ENCODE data around the gene MYBPH. TPM values are rescaled to one million over a fixed set of nuclear protein-coding genes. Genes with fewer than 3 reads are reported as not detected.

MYBPH gene
- total RNA-seq, 1 donor from 2014 or later, result not detected

DNA sequence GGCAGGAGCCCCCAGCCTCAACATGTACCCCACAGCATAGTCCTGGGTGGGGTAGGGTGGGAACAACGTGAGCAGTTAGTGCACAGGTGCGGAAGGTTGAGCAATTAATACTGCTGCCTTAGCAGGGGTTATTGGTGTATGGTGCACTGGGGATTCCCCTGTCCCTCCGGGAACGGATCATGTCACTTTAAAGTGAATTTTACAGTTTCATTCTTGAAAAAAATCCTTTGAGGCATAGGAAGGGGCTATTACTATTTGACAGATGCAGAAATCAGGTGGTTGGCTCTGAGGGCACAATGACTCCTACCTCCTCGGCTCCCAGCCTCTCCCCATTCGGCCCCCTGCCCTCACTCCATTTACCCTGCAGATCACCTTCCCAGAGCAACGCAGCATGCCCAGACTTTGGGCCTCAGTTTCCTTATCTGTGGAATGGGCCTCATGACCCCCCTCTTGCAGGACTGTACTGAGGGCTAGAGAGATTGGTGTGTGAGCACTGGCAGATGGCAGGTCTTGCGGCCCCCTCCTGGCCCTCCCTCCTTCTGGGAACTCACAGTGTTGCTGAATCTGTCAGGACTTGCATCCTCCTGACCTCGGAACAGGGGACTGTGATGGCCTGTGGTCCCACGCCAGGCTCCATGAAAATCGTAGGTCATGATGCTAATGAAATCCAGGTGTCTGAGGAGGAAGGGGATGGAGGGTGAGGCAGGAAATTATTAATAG lies 5.1 kb upstream of the MYBPH start:
- intact Hi-C loops (cut with micrococcal nuclease), result no loop called here

DNA sequence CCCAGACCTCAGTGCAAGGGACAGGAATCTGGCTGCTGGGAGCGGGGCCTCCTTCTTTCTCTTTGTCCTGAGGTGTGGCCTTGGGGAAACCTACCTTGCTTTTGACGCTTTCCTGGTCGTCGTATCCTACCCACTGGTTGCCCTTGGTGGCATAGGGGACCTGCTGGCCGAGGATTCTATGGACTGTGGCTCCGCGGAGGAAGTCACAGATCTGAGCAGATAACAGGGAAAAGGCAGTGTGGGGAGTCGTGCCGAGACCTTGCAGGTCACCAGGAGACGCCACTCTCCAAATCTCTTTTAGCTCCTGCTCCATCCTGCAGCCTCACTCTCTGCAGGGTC lies 4.0 kb upstream of the MYBPH start:
- intact Hi-C loops (cut with micrococcal nuclease), result no loop called here

DNA sequence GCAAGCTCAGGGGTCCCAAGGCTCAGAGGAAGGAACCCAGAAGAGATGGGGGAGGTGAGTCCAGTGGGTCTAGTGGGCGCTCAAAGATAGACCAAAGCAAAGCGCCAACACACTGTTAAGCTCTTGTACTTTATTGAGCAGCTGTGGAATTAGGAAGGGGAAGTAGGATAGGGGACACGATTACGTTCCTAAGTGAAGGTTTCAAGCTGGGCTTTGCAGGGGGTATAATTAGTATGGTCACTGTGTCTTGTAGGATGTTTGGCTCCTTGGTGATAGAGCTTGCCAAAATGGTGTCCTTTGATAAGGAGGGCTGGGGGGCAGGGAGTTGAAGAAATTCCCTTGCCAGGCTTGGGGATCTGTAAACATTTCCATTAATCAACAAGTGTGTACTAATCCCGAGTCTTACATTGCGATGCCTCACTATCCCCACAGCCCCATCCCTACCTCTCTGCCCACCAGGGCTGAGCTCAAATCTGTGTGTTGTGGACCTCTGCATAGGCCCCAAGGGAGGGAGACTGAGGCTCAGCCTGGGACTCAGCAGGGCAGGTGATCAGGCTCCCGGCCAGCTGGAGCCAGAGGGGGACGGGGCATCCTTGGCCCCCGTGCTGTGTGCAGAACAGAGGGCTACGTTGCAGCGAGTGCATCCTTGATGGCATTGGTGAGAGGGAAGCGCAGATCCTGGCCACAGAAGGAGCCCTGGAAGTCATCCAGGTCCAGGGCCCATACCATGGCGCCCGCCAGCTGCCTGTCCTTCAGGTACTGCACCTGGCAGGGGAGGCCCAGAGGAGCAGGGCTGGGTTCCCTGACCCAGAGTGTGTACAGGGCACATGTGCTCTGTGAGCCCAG lies 3.4 kb upstream of the MYBPH start:
- intact Hi-C loops (cut with micrococcal nuclease), result no loop called here

DNA sequence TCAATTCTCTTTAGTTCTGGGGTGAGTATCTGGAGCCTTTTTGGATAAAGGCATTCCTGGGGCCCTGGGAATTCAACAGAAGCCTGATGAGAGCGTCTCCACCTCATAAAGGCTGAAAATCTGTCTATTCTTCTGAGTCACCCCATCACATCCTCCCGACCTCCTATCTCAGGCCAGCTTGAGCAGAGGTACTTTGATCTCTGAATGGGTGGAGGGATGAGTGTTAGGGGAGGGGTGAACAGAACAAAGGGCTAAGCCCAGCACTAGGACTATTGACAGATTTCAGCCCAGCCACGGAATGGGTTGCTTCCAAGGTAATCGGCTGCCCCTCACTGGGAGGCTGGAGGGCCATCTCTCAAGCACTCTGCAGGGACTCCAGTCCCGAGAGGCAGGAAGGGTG lies 2.5 kb upstream of the MYBPH start:
- intact Hi-C loops (cut with micrococcal nuclease), result no loop called here

DNA sequence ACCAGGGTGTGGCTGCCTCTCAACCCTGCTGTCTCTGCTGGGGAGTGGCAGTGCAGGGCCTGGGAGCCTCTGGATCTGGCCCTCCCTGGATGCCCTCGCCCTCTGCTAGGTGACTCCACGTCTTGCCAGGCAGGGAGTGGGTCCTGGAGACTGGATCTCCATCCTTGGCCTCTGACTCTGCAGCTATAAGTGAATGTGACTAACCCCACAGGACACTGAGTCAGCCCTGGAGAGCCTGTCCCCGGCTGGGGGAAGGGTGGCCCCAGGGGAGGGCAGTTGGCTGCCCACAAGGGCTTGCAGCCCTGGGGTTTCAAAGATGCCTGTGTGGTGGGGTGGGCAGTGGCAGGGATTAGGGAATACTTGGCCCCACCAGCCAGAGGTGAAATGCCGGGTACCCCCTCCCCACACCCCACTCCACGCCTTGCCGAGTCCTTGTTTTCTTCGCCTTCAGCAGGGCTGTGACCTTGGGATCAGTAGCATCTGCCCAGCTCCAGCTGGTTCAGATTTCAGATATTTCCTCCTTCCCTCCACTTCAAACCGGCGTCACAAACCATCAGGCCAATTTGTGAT lies 1.9 kb upstream of the MYBPH start:
- intact Hi-C loops (cut with micrococcal nuclease), result no loop called here

DNA sequence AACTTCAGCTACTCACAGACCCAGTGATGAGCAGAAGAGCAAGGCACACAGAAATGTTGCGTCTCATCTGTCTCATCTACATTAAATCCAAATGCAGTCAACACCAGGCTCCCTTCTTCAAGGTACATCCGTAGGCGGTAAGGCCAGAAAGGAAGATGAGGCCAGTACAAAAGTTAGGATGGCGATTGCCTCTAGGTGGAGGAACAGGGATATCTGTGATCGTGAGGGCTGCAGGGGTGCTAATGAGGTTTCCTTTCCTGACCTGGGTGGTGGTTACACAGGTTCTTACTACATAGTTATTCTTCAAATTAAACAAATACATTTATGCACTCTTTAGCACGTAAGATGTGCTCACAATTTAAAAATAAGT lies 1.4 kb upstream of the MYBPH start:
- intact Hi-C loops (cut with micrococcal nuclease), result no loop called here

DNA sequence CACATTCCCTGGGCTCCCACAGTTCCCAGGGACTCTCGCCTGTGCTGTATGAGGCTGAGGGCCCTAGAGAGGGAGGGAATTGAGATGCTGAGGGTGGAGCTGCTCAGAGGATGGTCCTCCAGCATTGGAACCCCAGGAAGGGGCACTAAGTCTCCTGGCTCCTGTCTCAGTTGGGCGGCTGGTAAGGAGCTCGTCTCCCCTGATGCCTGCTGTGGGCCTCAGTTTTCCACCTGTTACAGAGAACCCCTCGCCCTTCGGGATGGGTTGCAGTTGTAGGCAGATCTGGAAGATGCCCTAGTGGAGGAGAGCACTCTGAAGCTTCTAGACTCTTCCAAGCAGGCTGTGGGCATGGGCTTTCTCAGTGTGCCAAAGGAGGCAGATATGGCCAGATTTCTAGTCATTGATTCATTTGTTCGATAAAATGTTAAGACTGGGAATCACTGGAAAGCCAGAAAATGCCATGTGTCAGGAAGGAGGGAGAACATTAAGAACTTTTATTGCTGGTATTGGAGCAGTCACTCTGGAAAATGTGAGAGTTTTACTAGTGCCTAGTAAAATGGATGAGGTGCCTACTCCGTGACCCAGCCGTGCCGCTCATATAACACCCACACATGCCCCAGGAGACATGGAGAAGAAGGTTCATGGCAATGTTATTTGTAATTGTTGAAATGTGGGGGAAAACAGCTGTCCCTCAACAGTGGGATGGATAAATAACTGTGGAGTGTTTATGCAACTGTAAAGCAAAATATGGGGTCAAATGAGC lies 828 bp upstream of the MYBPH start:
- intact Hi-C loops (cut with micrococcal nuclease), result no loop called here

DNA sequence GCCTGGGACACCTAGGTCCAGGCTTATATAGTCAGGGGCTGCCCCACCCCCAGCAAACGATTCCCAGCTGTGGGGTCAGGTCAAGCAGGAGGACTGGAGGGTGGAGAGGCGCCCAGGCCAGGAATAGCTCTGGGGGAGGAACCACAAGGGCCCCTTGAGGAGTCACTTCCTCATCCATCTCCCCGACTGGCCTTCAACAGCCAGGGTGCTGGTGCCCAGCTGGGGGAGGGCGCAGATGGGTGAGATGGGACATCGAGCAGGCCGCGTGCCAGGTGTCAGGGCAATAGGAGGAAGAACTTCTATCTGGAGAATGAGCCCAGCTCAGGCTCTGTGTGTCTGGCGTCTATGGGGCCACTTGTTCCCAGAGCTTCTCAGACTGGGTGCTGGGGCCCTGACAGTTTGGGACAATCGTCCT lies 208 bp upstream of the MYBPH start:
- intact Hi-C loops (cut with micrococcal nuclease), result no loop called here

DNA sequence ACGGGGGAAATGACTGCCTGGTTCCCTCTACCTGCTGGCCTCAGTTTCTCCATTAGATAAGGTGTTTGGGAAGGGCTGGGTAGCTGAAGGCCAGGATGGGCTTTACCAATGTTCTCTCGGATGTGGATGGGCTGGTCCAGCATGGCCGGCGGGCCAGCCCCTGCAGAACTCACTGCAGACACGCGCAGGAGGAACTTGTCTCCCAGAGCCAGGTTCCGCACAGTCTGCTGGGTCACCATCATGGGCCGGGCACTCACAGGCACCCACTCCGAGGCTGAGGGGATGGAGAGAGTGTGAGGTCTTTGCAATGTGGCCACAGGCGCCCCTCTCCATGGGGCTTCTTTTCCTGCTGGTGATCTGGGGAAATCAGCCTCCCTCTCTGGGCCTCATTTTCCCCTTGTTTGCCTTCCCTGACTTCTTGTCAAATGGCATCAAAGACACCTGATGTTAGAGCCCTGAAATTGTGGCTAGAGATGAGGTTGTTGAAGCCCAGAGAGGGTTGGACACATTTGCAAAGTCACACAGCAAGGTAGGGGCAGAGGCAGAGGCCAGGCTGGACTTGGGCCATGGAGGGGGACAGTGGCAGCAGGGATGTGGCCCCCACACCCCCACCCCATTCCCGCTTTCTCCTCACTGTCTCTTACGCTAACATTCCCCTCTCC lies 1.2 kb downstream of the MYBPH start:
- intact Hi-C loops (cut with micrococcal nuclease), result no loop called here

DNA sequence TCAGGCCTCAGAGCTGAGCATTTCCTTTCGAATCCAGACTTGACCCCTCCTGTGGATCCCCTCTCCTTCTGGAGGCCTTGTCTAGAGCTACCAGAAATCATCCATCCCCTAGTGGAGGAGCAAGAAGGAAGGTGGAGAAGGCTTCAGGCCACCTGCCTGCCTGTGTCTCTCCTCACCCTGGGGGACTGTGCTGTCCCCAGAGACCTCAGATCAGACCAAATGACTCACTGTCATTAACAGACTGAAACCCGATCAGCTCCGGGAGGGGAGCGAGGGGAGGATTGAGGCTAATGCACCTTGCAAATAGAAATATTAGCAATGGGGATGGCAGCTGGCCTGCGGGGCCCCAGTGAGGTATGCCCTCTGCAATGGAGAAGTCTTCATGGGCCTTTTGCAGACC lies 2.1 kb downstream of the MYBPH start:
- intact Hi-C loops (cut with micrococcal nuclease), result no loop called here

DNA sequence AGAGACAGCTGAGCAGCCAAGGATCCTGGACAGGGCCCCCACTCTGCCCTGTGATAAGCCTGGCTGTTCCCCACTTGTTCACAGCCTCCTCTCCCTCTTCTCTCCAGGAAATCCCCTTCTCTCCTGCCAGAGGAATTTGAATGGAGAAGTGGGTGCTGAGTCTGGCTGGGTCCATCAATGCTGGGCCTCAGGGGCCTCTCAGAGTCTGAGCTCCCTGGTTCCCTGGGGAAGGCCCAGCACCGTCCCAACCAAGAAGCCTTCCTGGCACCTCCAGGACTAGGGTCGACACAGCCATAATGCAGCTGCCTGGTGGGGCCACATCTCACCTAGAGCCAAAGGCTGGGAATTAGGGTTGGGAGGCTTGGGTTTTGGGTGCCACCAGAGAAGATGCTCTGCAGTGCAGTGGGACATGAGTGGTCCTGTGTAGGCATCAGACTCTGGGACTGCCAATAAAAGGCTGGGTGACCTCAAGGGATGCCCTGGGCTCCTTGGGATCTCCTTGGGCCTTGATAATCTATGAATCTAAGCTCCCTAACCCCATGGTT lies 2.5 kb downstream of the MYBPH start:
- intact Hi-C loops (cut with micrococcal nuclease), result no loop called here

DNA sequence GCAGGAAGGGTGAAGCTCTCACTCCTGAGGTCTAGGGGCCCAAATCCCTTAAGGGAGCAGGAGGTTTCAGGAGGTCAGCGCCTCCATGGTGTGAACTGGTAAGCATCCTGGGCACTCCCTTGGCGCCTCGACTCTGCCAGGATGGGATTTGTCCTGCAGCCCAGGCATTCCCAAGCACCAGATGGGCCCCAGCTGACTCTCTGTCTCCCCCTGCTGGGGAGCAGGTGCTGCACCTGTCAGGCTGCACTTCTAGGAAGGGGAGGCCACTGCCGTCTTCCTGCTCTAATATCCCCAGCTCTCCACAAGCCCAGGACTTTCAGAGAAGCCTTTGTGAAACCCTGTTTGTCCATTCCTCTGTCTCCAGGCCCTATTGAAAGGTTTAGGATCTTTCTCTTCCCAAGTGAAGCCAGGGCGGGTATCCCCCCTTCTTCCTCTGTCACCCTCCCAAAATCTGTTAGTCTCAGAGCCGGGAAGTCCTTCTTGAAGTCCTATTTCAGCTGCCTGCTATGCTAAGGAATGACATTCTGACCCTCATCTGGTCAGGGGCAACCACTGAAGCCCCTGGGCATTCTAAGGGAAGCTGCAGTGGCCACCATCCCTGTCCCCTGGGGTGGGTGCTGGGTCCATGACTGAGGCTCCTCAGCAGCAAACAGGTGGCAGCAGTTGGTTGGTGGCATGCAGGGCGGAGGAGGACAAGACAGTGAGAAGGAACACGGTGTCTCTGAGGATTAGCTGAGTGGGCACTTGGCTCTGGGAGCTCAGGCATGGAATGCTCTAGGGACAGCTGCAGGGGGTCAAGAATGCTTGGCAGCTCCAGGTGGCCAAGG lies 3.2 kb downstream of the MYBPH start:
- intact Hi-C loops (cut with micrococcal nuclease), result loop anchor here (1.0 kb wide), 1 partner anchor 133 kb away; no protein-coding TSS in a partner anchor

DNA sequence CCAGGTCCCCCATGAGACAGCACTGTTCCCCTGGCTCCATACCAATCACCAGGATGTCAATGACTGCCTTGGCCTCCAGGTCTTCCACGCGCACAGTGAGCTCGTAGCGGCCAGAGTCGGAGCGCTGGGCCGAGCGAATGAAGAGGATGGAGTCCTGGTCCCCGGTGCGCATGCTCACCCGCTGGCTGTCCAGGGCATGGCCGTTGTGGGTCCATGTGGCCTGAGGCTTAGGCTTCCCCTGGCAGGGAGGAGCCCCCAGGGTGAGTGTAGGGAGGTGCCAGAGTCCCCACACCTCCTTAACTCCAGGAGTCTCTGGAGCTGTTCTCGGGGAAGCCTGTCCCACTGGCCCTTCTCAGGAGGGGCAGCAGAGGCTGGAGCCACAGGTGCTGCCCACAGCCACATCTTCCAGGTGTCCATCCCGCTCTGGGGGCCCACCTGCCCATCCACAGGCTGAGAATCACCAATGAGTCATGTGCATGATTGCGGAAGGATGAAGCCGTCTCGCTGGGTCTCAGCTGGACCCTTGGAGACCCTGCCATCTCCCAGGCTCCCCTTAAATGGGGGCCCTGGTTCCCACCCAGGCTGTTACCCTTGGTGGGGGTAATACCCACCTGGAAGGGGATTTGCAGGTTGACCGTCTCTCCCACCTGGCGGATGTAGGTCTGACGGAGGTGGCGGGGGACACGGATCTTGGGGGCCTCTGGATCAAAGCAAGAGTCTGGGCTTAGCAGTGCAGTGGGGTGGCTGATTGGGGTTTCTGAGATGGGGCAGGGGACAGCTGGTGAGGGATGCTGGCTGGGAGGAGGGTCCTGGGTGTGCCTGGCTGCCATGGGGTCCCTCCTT lies 4.1 kb downstream of the MYBPH start:
- intact Hi-C loops (cut with micrococcal nuclease), result loop anchor here (1.0 kb wide), 1 partner anchor 132 kb away; no protein-coding TSS in a partner anchor

DNA sequence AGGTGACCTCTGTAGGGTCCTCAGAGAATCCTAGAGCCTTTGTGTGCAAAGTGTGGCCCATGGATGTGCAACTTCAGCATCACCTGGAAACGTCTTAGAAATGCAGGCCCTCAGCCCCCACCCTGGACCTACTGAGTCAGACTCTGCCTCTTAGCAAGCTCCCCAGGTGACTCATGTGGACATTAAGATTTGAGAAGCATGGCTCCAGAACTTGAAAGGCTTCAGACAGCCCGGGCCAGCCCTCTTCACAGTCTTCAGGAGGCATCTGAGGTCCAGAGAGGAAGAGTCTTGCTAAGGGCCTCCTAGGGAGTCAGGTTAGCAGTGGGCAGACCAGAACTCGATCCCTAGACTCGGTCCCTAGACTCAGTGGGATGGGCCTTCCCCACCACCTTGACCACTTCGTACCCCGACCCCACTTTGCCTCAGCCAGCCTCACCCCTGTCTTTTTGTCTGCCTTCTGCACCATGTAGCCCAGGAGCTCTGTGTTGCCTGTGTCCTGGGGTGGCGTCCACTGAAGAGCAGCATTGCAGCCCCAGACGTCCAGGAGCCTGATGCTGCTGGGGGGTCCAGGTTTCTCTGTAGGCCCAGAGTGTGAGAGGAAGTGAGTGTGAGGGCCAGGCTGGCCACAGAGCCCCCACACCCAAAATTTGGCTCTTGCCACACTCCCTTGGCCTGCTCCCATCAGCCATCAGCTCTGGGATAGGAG lies 4.8 kb downstream of the MYBPH start:
- intact Hi-C loops (cut with micrococcal nuclease), result no loop called here

DNA sequence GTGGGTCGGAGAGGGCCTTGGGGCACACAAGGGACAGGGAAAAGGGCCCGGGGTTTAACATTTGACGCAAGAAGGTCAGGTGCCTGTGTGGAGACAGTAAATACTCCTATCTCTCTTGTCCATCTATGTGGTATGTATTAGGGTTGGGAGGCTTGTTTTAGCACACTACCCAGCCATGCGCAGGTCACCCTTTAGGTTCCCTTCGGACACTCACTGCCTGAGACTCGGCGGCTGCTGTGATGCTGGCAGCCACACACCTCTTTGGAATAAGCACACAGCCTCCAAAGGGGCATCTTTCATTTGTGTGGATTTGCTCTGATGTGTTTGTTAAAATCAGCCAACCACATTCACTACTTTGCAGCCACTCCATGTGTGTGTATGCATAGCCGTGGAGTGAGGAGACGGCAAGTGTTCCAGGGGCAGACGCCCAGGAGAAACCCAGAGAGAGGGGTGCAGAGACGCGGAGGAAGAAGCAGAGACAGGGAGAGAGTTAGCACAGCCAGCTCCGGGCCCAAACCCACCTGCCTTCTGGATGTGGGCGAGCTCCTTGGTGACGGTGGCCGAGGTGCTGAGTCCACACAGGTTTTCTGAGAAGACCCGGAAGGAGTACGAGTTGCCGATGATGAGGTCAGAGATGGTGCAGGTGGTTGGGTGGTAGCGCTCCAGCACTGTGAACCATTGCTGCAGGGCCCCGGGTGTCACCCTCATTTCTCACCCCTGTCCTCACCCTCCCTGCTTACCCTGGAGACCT lies 5.7 kb downstream of the MYBPH start:
- intact Hi-C loops (cut with micrococcal nuclease), result no loop called here

DNA sequence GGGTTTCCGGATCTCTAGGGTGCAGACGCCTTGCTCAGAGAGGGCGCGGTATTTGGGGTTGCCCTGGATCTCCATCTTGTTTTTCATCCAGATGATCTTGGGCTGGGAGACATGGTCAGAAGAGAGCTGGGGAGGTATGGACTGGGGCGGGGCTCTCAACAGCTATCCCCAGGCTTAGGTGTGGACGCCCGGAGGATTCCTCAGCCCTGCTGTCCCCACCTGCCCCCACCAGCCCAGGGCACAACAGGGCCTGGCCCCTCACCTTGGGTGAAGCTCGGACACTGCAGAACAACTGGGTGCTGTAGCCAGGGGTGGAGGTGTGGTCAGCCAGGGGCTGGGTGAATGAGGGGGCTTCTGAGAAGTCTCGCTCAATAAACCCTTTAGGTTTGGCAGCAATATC lies 6.6 kb downstream of the MYBPH start:
- intact Hi-C loops (cut with micrococcal nuclease), result no loop called here

DNA sequence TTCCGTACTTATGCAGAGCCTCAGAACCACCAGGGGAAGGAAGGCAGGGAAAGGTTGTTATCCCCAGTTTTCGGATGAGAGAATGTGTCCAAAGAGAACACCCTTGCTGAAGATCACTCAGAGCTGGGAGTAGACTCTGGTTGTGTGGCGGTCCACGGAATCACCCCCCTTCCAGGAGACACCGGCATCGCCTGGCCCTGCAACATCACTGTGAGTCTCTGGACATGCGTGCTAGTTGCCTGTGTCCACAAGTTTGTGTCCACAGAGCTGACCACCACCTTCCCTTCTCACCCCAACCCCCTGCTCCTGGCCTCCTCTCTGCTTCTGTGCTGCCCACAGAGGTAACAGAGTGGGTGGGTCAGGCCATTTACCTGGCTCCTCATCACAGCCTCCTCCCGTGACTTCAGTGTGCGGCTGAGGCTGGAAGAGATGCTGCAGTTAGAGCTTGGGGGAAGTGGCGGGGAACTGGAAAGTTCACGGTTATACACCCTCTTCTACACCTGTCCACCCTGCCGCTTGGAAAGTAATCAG lies 7.3 kb downstream of the MYBPH start:
- intact Hi-C loops (cut with micrococcal nuclease), result no loop called here

DNA sequence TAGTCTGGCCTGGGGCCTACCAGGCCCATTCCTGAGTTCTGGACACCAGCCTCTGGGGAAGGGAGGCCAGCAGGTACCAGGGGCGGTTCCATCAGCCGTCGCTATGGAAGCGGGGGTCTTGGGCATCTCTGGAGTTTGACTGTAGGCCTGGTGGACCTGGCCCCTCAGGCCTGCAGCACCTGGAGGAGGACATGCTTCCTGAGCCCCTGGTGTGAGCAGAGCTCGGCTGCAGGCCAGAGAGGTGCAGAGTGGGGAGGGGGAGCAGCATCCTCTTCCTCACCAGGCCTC lies 7.8 kb downstream of the MYBPH start:
- intact Hi-C loops (cut with micrococcal nuclease), result no loop called here
